SK-N-SH treated with all-trans-retinoic acid at 6 μM for 48 hours (cell line): ENCODE results near the gene FAM234A.

Experiments
- CREB5 ChIP-seq: fragments of 250-450 bp; sonication (Bioruptor Pico); IDR thresholded peaks from 2 replicates; pipeline ENCODE4 v1.5.1; 2020; ENCODE audit warnings: low read depth, mild to moderate bottlenecking, moderate library complexity
- CSDC2 ChIP-seq: fragments of 250-450 bp; sonication (Bioruptor Pico); IDR thresholded peaks from 2 replicates; pipeline ENCODE4 v1.5.0; 2020; ENCODE audit warnings: mild to moderate bottlenecking, moderate library complexity
- OSR1 ChIP-seq: fragments of 250-450 bp; sonication (Bioruptor Pico); IDR thresholded peaks from 2 replicates; pipeline ENCODE4 v1.8.0; 2022; ENCODE audit warnings: moderate library complexity, mild to moderate bottlenecking, inconsistent platforms
- RARB ChIP-seq: fragments of 250-450 bp; sonication (Bioruptor Pico); IDR thresholded peaks from 2 replicates; pipeline ENCODE4 v1.8.0; 2021; ENCODE audit warnings: mild to moderate bottlenecking, moderate library complexity
- TCF4 ChIP-seq: fragments of 250-450 bp; sonication (Bioruptor Pico); IDR thresholded peaks from 2 replicates; pipeline ENCODE4 v1.8.0; 2021; ENCODE audit warnings: mild to moderate bottlenecking, moderate library complexity, borderline replicate concordance
- TOX ChIP-seq: fragments of 250-450 bp; sonication (Bioruptor Pico); IDR thresholded peaks from 2 replicates; pipeline ENCODE4 v1.8.0; 2021; ENCODE audit warnings: mild to moderate bottlenecking, moderate library complexity, borderline replicate concordance
- ZFP3 ChIP-seq: fragments of 250-450 bp; sonication (Bioruptor Pico); IDR thresholded peaks from 2 replicates; pipeline ENCODE4 v1.5.0; 2020; ENCODE audit warnings: mild to moderate bottlenecking, moderate library complexity
- ZNF70 ChIP-seq: fragments of 450-650 bp; formaldehyde crosslinking; IDR thresholded peaks from 2 replicates; pipeline ENCODE4 v1.5.0; 2020; ENCODE audit warnings: mild to moderate bottlenecking, moderate library complexity
- ZNF8 ChIP-seq: fragments of 450-650 bp; formaldehyde crosslinking; IDR thresholded peaks from 2 replicates; pipeline ENCODE4 v1.5.0; 2020; ENCODE audit warnings: mild to moderate bottlenecking, moderate library complexity
- TF ChIP-seq, protein P1 (sequence below): fragments of 250-450 bp; sonication (Bioruptor Pico); IDR thresholded peaks from 2 replicates; pipeline ENCODE4 v1.5.1; 2021; ENCODE audit warnings: mild to moderate bottlenecking, moderate library complexity
- TF ChIP-seq, protein P2 (sequence below): fragments of 250-450 bp; sonication (Bioruptor Pico); IDR thresholded peaks from 2 replicates; pipeline ENCODE4 v1.8.0; 2020; ENCODE audit warnings: mild to moderate bottlenecking, moderate library complexity, borderline replicate concordance
- TF ChIP-seq, protein P3 (sequence below): fragments of 250-450 bp; sonication (Bioruptor Pico); IDR thresholded peaks from 2 replicates; pipeline ENCODE4 v1.8.0; 2021; ENCODE audit warnings: low read depth, mild to moderate bottlenecking, moderate library complexity, borderline replicate concordance
- TF ChIP-seq, protein P4 (sequence below): fragments of 250-450 bp; sonication (Bioruptor Pico); IDR thresholded peaks from 2 replicates; pipeline ENCODE4 v1.5.0; 2020; ENCODE audit warnings: mild to moderate bottlenecking, moderate library complexity

DNA sequence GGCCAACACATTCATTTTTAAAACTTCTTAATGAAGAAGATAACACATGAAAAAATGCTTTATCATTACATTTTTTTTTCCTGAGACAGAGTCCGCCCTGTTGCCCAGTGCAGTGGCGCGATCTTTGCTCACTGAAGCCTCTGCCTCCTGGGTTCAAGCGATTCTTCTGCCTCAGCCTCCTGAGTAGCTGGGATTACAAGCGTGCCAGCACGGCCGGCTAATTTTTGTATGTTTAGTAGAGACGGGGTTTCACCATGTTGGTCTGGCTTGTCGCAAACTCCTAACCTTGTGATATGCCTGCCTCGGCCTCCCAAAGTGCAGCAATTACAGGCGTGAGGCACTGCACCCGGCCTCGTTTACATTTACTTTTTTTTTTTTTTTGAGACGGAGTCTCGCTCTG lies 41.2 kb upstream of the FAM234A start:
- TF ChIP-seq, protein P1, sequence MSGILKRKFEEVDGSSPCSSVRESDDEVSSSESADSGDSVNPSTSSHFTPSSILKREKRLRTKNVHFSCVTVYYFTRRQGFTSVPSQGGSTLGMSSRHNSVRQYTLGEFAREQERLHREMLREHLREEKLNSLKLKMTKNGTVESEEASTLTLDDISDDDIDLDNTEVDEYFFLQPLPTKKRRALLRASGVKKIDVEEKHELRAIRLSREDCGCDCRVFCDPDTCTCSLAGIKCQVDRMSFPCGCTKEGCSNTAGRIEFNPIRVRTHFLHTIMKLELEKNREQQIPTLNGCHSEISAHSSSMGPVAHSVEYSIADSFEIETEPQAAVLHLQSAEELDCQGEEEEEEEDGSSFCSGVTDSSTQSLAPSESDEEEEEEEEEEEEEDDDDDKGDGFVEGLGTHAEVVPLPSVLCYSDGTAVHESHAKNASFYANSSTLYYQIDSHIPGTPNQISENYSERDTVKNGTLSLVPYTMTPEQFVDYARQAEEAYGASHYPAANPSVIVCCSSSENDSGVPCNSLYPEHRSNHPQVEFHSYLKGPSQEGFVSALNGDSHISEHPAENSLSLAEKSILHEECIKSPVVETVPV (CRISPR knock-in tag): no peak
- no peak for TF ChIP-seq ZNF8 (CRISPR knock-in tag)
- TF ChIP-seq, protein P2, sequence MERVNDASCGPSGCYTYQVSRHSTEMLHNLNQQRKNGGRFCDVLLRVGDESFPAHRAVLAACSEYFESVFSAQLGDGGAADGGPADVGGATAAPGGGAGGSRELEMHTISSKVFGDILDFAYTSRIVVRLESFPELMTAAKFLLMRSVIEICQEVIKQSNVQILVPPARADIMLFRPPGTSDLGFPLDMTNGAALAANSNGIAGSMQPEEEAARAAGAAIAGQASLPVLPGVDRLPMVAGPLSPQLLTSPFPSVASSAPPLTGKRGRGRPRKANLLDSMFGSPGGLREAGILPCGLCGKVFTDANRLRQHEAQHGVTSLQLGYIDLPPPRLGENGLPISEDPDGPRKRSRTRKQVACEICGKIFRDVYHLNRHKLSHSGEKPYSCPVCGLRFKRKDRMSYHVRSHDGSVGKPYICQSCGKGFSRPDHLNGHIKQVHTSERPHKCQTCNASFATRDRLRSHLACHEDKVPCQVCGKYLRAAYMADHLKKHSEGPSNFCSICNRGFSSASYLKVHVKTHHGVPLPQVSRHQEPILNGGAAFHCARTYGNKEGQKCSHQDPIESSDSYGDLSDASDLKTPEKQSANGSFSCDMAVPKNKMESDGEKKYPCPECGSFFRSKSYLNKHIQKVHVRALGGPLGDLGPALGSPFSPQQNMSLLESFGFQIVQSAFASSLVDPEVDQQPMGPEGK: no peak
- no peak for TF ChIP-seq CREB5 (CRISPR knock-in tag)
- TF ChIP-seq RARB: no peak
- TF ChIP-seq TCF4 (CRISPR knock-in tag): no peak
- no peak for TF ChIP-seq ZFP3 (CRISPR knock-in tag)
- TF ChIP-seq OSR1 (CRISPR knock-in tag): no peak
- TF ChIP-seq, protein P3, sequence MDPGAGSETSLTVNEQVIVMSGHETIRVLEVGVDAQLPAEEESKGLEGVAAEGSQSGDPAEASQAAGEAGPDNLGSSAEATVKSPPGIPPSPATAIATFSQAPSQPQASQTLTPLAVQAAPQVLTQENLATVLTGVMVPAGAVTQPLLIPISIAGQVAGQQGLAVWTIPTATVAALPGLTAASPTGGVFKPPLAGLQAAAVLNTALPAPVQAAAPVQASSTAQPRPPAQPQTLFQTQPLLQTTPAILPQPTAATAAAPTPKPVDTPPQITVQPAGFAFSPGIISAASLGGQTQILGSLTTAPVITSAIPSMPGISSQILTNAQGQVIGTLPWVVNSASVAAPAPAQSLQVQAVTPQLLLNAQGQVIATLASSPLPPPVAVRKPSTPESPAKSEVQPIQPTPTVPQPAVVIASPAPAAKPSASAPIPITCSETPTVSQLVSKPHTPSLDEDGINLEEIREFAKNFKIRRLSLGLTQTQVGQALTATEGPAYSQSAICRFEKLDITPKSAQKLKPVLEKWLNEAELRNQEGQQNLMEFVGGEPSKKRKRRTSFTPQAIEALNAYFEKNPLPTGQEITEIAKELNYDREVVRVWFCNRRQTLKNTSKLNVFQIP (CRISPR knock-in tag): no peak
- no peak for TF ChIP-seq ZNF70 (CRISPR knock-in tag)
- TF ChIP-seq, protein P4, sequence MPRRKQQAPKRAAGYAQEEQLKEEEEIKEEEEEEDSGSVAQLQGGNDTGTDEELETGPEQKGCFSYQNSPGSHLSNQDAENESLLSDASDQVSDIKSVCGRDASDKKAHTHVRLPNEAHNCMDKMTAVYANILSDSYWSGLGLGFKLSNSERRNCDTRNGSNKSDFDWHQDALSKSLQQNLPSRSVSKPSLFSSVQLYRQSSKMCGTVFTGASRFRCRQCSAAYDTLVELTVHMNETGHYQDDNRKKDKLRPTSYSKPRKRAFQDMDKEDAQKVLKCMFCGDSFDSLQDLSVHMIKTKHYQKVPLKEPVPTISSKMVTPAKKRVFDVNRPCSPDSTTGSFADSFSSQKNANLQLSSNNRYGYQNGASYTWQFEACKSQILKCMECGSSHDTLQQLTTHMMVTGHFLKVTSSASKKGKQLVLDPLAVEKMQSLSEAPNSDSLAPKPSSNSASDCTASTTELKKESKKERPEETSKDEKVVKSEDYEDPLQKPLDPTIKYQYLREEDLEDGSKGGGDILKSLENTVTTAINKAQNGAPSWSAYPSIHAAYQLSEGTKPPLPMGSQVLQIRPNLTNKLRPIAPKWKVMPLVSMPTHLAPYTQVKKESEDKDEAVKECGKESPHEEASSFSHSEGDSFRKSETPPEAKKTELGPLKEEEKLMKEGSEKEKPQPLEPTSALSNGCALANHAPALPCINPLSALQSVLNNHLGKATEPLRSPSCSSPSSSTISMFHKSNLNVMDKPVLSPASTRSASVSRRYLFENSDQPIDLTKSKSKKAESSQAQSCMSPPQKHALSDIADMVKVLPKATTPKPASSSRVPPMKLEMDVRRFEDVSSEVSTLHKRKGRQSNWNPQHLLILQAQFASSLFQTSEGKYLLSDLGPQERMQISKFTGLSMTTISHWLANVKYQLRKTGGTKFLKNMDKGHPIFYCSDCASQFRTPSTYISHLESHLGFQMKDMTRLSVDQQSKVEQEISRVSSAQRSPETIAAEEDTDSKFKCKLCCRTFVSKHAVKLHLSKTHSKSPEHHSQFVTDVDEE (CRISPR knock-in tag): no peak
- TF ChIP-seq TOX (CRISPR knock-in tag): no peak
- no peak for TF ChIP-seq CSDC2 (CRISPR knock-in tag)
